Head of caudate nucleus (tissue), 42 donors: ENCODE results near the gene SMAD1.

Source experiments
- DNase-seq, 42 donors: peaks; one replicate each; pipeline versions ENCODE4 v3.0.0 to v3.0.0-alpha.2; 2020 to 2021; ENCODE audit warnings: mixed read lengths in 7 of 42
- intact Hi-C: fragments of 100-400 bp; cut with DNase I; formaldehyde crosslinking; loops from one replicate; pipeline ENCODE4 v1.15.0; 2022

SMAD1 gene

GRCh38 chr4:145486603-145487002 is 5.0 kb downstream of the SMAD1 start:
- no peak for DNase-seq
- intact Hi-C loops, result no loop called here

- DNase-seq, result no peak
- intact Hi-C loops, result no loop called here
Measured at GRCh38 chr4:145487631-145488030, 6.0 kb downstream of the SMAD1 start.

GRCh38 chr4:145488310-145488709 is 6.7 kb downstream of the SMAD1 start:
- no peak for DNase-seq
- intact Hi-C loops, result no loop called here

GRCh38 chr4:145489556-145489955 is 7.9 kb downstream of the SMAD1 start:
- DNase-seq, result no peak
- intact Hi-C loops, result no loop called here

- intact Hi-C loops, result no loop called here
- DNase-seq, result no peak
Measured at GRCh38 chr4:145490361-145490760, 8.7 kb downstream of the SMAD1 start.

- intact Hi-C loops, result no loop called here
- no peak for DNase-seq
Measured at GRCh38 chr4:145490796-145491195, 9.1 kb downstream of the SMAD1 start.

- intact Hi-C loops, result no loop called here
- DNase-seq, result no peak
Measured at GRCh38 chr4:145492376-145492775, 10.7 kb downstream of the SMAD1 start.

- intact Hi-C loops, result no loop called here
- DNase-seq, result no peak
Measured at GRCh38 chr4:145493166-145493565, 11.5 kb downstream of the SMAD1 start.

- no peak for DNase-seq
- intact Hi-C loops, result no loop called here
Measured at GRCh38 chr4:145494666-145495270, 13.1 kb downstream of the SMAD1 start.

GRCh38 chr4:145496292-145496691 is 14.6 kb downstream of the SMAD1 start:
- intact Hi-C loops, result no loop called here
- DNase-seq, result no peak

GRCh38 chr4:145497199-145498149 is 15.8 kb downstream of the SMAD1 start:
- intact Hi-C loops, result no loop called here
- no peak for DNase-seq

- intact Hi-C loops, result no loop called here
Measured at GRCh38 chr4:145498430-145498829, 16.8 kb downstream of the SMAD1 start.

GRCh38 chr4:145501051-145501660 is 19.5 kb downstream of the SMAD1 start:
- DNase-seq, result no peak
- intact Hi-C loops, result no loop called here

More at GRCh38 chr4:145498430-145498829, 16.8 kb downstream of the SMAD1 start:
- DNase-seq, result no peak

- DNase-seq, result no peak
- intact Hi-C loops, result no loop called here
Measured at GRCh38 chr4:145502809-145503208, 21.2 kb downstream of the SMAD1 start.

GRCh38 chr4:145503486-145504072 is 21.9 kb downstream of the SMAD1 start:
- intact Hi-C loops, result no loop called here
- DNase-seq, result no peak

- intact Hi-C loops, result no loop called here
- DNase-seq, result no peak
Measured at GRCh38 chr4:145505995-145506394, 24.3 kb downstream of the SMAD1 start.

GRCh38 chr4:145507636-145508035 is 26.0 kb downstream of the SMAD1 start:
- DNase-seq, result no peak
- intact Hi-C loops, result no loop called here

- intact Hi-C loops, result no loop called here
- DNase-seq, result no peak
Measured at GRCh38 chr4:145511913-145512522, 30.4 kb downstream of the SMAD1 start.

- no peak for DNase-seq
- intact Hi-C loops, result no loop called here
Measured at GRCh38 chr4:145513020-145513621, 31.5 kb downstream of the SMAD1 start.
